ENCODE measurements around the gene CDC42BPG. TPM values are rescaled to one million over a fixed set of nuclear protein-coding genes. Genes with fewer than 3 reads are reported as not detected.
"Not testable (repeated sequence)": the region's sequence is repeated elsewhere in the genome, so short reads cannot be mapped to it uniquely, and the experiment has no call there.

Gene CDC42BPG
- total RNA-seq, 1 experiment from 2014 or later = 21.6 TPM

- ChIA-PET POLR2A (no interaction called here), CTCF (interaction anchor here (1.0 kb wide), 1 partner anchor 36 kb away, joined by 3 read pairs; no protein-coding TSS in a partner anchor)
- Mint-ChIP-seq H3K27ac (peak overlapping the region; percentile 66), H3K4me3 (no peak overlapping the region), H3K36me3 (peaks cover 5% of the 10 kb centered on the region; the same call in 1 of the 2 replicates), H3K4me1 (no peaks in the 10 kb centered on the region), H3K9me3 (no peaks in the 10 kb centered on the region), H3K27me3 (ENCODE audit: low read depth) (no peaks in the 10 kb centered on the region)
- TF ChIP-seq, protein P1, sequence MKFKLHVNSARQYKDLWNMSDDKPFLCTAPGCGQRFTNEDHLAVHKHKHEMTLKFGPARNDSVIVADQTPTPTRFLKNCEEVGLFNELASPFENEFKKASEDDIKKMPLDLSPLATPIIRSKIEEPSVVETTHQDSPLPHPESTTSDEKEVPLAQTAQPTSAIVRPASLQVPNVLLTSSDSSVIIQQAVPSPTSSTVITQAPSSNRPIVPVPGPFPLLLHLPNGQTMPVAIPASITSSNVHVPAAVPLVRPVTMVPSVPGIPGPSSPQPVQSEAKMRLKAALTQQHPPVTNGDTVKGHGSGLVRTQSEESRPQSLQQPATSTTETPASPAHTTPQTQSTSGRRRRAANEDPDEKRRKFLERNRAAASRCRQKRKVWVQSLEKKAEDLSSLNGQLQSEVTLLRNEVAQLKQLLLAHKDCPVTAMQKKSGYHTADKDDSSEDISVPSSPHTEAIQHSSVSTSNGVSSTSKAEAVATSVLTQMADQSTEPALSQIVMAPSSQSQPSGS (CRISPR knock-in tag; IDR thresholded peaks at IDR 0.05; ENCODE audit: borderline replicate concordance, low read depth) = no peak
- no peak for TF ChIP-seq CREM (CRISPR knock-in tag; IDR thresholded peaks at IDR 0.05)
- no peak for TF ChIP-seq TP53 (CRISPR knock-in tag; IDR thresholded peaks at IDR 0.05)
- TF ChIP-seq EMX1 (CRISPR knock-in tag; IDR thresholded peaks at IDR 0.05) = no peak
- no peak for TF ChIP-seq SP1 (CRISPR knock-in tag; conservative IDR thresholded peaks at IDR 0.05)
- no peak for TF ChIP-seq ESRRA (CRISPR knock-in tag; IDR thresholded peaks at IDR 0.05; ENCODE audit: borderline replicate concordance)
- no peak for TF ChIP-seq GABPB1 (CRISPR knock-in tag; IDR thresholded peaks at IDR 0.05)
- no peak for TF ChIP-seq FOXP1 (CRISPR knock-in tag; IDR thresholded peaks at IDR 0.05; ENCODE audit: borderline replicate concordance)
- no peak for TF ChIP-seq ZNF423 (CRISPR knock-in tag; IDR thresholded peaks at IDR 0.05)
- ATAC-seq = no peak
- no peak for DNase-seq (ENCODE audit: low spot score)
These were observed 20.8 kb downstream of the CDC42BPG start for GRCh38 chr11:64823568-64824119.

GRCh38 chr11:64817476-64817875, 27.0 kb downstream of the CDC42BPG start:
- POLR2A ChIA-PET = no interaction called here

GRCh38 chr11:64815433-64815832, 29.0 kb downstream of the CDC42BPG start:
- ATAC-seq, H3K27ac Mint-ChIP-seq, H3K4me3 Mint-ChIP-seq: not testable (repeated sequence)

More at GRCh38 chr11:64817476-64817875, 27.0 kb downstream of the CDC42BPG start:
- CTCF ChIA-PET = interaction anchor here (1.4 kb wide), 1 partner anchor 14 kb away, joined by 4 read pairs; the partner anchor contains the start of gene MAP4K2
- DNase-seq (ENCODE audit: low spot score) = no peak
- H3K27me3 Mint-ChIP-seq (ENCODE audit: low read depth) = peaks cover 3% of the 10 kb centered on the region; the same call in 1 of the 2 replicates
- no peak overlapping the region for H3K4me3 Mint-ChIP-seq
- H3K4me1 Mint-ChIP-seq = no peaks in the 10 kb centered on the region
- H3K36me3 Mint-ChIP-seq = no peaks in the 10 kb centered on the region
- no peak overlapping the region for H3K27ac Mint-ChIP-seq
- ATAC-seq = no peak
- TF ChIP-seq PRRX2 (CRISPR knock-in tag; IDR thresholded peaks at IDR 0.05) = no peak
- no peak for TF ChIP-seq GTF2I (CRISPR knock-in tag; conservative IDR thresholded peaks at IDR 0.05)
- TF ChIP-seq ZNF416 (CRISPR knock-in tag; IDR thresholded peaks at IDR 0.05) = no peak
- no peak for TF ChIP-seq ZNF671 (CRISPR knock-in tag; IDR thresholded peaks at IDR 0.05)
- TF ChIP-seq NFE2L1 (CRISPR knock-in tag; IDR thresholded peaks at IDR 0.05) = no peak
- H3K9me3 Mint-ChIP-seq = no peaks in the 10 kb centered on the region

GRCh38 chr11:64814712-64815187, 29.7 kb downstream of the CDC42BPG start:
- Mint-ChIP-seq H3K9me3 (no peaks in the 10 kb centered on the region), H3K27me3 (ENCODE audit: low read depth) (peaks cover 3% of the 10 kb centered on the region; the same call in 1 of the 2 replicates), H3K27ac (0 out of 2 replicates have a peak overlapping the region, but pooled peaks have one; percentile 15), H3K4me3 (no peak overlapping the region), H3K4me1 (no peaks in the 10 kb centered on the region), H3K36me3 (no peaks in the 10 kb centered on the region)
- TF ChIP-seq ZNF416 (CRISPR knock-in tag; IDR thresholded peaks at IDR 0.05) = no peak
- no peak for TF ChIP-seq RORB (CRISPR knock-in tag; IDR thresholded peaks at IDR 0.05)
- TF ChIP-seq, protein P2, sequence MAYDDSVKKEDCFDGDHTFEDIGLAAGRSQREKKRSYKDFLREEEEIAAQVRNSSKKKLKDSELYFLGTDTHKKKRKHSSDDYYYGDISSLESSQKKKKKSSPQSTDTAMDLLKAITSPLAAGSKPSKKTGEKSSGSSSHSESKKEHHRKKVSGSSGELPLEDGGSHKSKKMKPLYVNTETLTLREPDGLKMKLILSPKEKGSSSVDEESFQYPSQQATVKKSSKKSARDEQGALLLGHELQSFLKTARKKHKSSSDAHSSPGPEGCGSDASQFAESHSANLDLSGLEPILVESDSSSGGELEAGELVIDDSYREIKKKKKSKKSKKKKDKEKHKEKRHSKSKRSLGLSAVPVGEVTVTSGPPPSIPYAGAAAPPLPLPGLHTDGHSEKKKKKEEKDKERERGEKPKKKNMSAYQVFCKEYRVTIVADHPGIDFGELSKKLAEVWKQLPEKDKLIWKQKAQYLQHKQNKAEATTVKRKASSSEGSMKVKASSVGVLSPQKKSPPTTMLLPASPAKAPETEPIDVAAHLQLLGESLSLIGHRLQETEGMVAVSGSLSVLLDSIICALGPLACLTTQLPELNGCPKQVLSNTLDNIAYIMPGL (CRISPR knock-in tag; IDR thresholded peaks at IDR 0.05) = no peak
- TF ChIP-seq, protein P3, sequence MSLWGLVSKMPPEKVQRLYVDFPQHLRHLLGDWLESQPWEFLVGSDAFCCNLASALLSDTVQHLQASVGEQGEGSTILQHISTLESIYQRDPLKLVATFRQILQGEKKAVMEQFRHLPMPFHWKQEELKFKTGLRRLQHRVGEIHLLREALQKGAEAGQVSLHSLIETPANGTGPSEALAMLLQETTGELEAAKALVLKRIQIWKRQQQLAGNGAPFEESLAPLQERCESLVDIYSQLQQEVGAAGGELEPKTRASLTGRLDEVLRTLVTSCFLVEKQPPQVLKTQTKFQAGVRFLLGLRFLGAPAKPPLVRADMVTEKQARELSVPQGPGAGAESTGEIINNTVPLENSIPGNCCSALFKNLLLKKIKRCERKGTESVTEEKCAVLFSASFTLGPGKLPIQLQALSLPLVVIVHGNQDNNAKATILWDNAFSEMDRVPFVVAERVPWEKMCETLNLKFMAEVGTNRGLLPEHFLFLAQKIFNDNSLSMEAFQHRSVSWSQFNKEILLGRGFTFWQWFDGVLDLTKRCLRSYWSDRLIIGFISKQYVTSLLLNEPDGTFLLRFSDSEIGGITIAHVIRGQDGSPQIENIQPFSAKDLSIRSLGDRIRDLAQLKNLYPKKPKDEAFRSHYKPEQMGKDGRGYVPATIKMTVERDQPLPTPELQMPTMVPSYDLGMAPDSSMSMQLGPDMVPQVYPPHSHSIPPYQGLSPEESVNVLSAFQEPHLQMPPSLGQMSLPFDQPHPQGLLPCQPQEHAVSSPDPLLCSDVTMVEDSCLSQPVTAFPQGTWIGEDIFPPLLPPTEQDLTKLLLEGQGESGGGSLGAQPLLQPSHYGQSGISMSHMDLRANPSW (CRISPR knock-in tag; conservative IDR thresholded peaks at IDR 0.05; ENCODE audit: low read depth) = no peak
- ATAC-seq = no peak
- CTCF ChIA-PET = interaction anchor here (1.2 kb wide), 1 partner anchor 73 kb away, joined by 3 read pairs; no protein-coding TSS in a partner anchor
- POLR2A ChIA-PET = no interaction called here
- DNase-seq (ENCODE audit: low spot score) = no peak

More at GRCh38 chr11:64815433-64815832, 29.0 kb downstream of the CDC42BPG start:
- H3K27me3 Mint-ChIP-seq (ENCODE audit: low read depth); H3K36me3 Mint-ChIP-seq; DNase-seq (ENCODE audit: low spot score); H3K4me1 Mint-ChIP-seq; H3K9me3 Mint-ChIP-seq: not testable (repeated sequence)
- ChIA-PET POLR2A (interaction anchor here (0.6 kb wide), 2 partner anchors 90 to 1001 kb away, joined by 3 to 7 read pairs; no protein-coding TSS in a partner anchor), CTCF (interaction anchor here (0.6 to 1.2 kb wide), 4 partner anchors 24 to 73 kb away, joined by 3 to 7 read pairs (median 4); no protein-coding TSS in a partner anchor)
